CD8-positive, alpha-beta memory T cell (primary cell): ENCODE results near the gene ABI3BP. TPM values are rescaled to one million over a fixed set of nuclear protein-coding genes. Genes with fewer than 3 reads are reported as not detected.

ENCODE experiments used
- CTCF ChIA-PET: fragments of 350-600 bp; sonication (Branson Sonifier 250); formaldehyde crosslinking; loops from one replicate; lab custom pipeline; 2021; ENCODE audit warnings: antibody characterized with exemption; lab: Charles Lee
- POLR2A ChIA-PET: fragments of 350-600 bp; sonication (Branson Sonifier 250); formaldehyde crosslinking; loops from one replicate; lab custom pipeline; 2021; ENCODE audit warnings: antibody characterized with exemption; lab: Charles Lee
- DNase-seq, 5 donors: peaks; one replicate each; pipeline versions ENCODE4 v3.0.0 to v3.0.0-alpha.2; 2020 to 2022; ENCODE audit warnings: mixed read lengths in 1 of 5
- H3K27ac ChIP-seq: one replicate; pipeline ENCODE4 v1.7.0; 2013; ENCODE audit warnings: low read depth, mild to moderate bottlenecking, low read length, moderate library complexity
- H3K27me3 ChIP-seq: 2 replicates; pipeline ENCODE4 v1.7.0; 2013; ENCODE audit warnings: low read length, mild to moderate bottlenecking; ENCODE audit not compliant: insufficient read depth, poor library complexity, severe bottlenecking
- H3K36me3 ChIP-seq: 2 replicates; pipeline ENCODE4 v1.7.0; 2013; ENCODE audit warnings: mild to moderate bottlenecking, low read length, moderate library complexity; ENCODE audit not compliant: insufficient read depth
- H3K4me1 ChIP-seq: 2 replicates; pipeline ENCODE4 v1.7.0; 2013; ENCODE audit warnings: mild to moderate bottlenecking, low read length, moderate library complexity; ENCODE audit not compliant: insufficient read depth
- H3K4me3 ChIP-seq: 2 replicates; pipeline ENCODE4 v1.7.0; 2013; ENCODE audit warnings: mild to moderate bottlenecking, low read length
- H3K9me3 ChIP-seq: 2 replicates; pipeline ENCODE4 v1.7.0; 2013; ENCODE audit warnings: mild to moderate bottlenecking, low read length
- H3K27ac Mint-ChIP-seq, 8 donors: one replicate each; pipeline ENCODE4 v1.8.0; 2020 to 2021; ENCODE audit warnings: mixed read lengths in 8 of 8, mild to moderate bottlenecking in 6 of 8, inconsistent platforms in 3 of 8, moderate library complexity in 3 of 8
- H3K27me3 Mint-ChIP-seq, 2 donors: one replicate each; pipeline ENCODE4 v1.8.0; 2020 to 2021; ENCODE audit warnings: mixed read lengths in 2 of 2, mild to moderate bottlenecking in 1 of 2, moderate library complexity in 1 of 2
- H3K36me3 Mint-ChIP-seq, 3 donors: one replicate each; pipeline ENCODE4 v1.8.0; 2020 to 2021; ENCODE audit warnings: mixed read lengths in 3 of 3, inconsistent platforms in 1 of 3, mild to moderate bottlenecking in 1 of 3
- H3K4me1 Mint-ChIP-seq, 3 donors: one replicate each; pipeline ENCODE4 v1.8.0; 2020 to 2021; ENCODE audit warnings: mixed read lengths in 3 of 3, inconsistent platforms in 1 of 3, mild to moderate bottlenecking in 1 of 3
- H3K4me3 Mint-ChIP-seq, 7 donors: one replicate each; pipeline ENCODE4 v1.8.0; 2020 to 2021; ENCODE audit warnings: mixed read lengths in 7 of 7, mild to moderate bottlenecking in 6 of 7, moderate library complexity in 4 of 7, inconsistent platforms in 2 of 7
- H3K9me3 Mint-ChIP-seq, 5 donors: one replicate each; pipeline ENCODE4 v1.8.0; 2020 to 2022; ENCODE audit warnings: mixed read lengths in 5 of 5, mild to moderate bottlenecking in 3 of 5, moderate library complexity in 2 of 5, inconsistent platforms in 1 of 5
- polyA plus RNA-seq: library from polyadenylated mRNA; unstranded; fragments of 300-500 nt; fragmentation: Illumina TruSeq; gene quantifications from one replicate; pipeline ENCODE4 v1.2.3, GENCODE V29; 2021
- total RNA-seq, 2 experiments: library from RNA; stranded (reverse); gene quantifications; one replicate each; pipeline ENCODE4 v1.2.3, GENCODE V29; 2021

Gene ABI3BP
- total and polyA plus RNA-seq, 3 experiments from 2014 or later, result not detected

DNA sequence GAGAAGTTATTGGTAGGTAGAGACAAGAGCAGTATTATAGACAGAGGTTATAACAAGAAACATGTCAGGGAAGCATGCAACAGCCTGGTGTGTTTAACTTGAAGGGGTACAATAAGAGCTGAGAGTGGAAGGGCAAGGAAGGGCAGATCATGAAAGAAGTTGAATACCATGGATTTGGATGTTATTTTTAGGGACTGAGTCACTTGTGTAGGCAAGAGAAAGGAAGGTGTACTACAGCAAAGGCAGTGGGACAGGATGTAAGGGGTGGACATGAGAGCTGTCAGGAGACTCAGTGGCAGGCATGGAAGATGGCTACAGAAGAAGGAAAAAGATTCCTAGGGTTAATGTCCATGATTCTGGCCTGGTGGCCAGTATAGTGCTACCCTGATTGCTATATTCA, 217.6 kb downstream of the ABI3BP start:
- H3K4me1 ChIP-seq, result no peaks in the 10 kb centered on the region
- ChIA-PET CTCF (no interaction called here), POLR2A (no interaction called here)
- Mint-ChIP-seq H3K4me3 (no peak overlapping the region), H3K27me3 (peaks cover 0 to 2% of the 10 kb centered on the region in 2 donors), H3K36me3 (peaks cover 0 to 4% (median 0%) of the 10 kb centered on the region in 3 donors), H3K9me3 (peaks cover 0 to 3% (median 0%) of the 10 kb centered on the region in 5 donors), H3K4me1 (no peaks in the 10 kb centered on the region), H3K27ac (no peak overlapping the region)
- H3K4me3 ChIP-seq, result no peak overlapping the region
- DNase-seq, result no peak
- no peak overlapping the region for H3K27ac ChIP-seq
- H3K36me3 ChIP-seq, result no peaks in the 10 kb centered on the region
- H3K27me3 ChIP-seq, result no peaks in the 10 kb centered on the region
- H3K9me3 ChIP-seq, result no peaks in the 10 kb centered on the region

DNA sequence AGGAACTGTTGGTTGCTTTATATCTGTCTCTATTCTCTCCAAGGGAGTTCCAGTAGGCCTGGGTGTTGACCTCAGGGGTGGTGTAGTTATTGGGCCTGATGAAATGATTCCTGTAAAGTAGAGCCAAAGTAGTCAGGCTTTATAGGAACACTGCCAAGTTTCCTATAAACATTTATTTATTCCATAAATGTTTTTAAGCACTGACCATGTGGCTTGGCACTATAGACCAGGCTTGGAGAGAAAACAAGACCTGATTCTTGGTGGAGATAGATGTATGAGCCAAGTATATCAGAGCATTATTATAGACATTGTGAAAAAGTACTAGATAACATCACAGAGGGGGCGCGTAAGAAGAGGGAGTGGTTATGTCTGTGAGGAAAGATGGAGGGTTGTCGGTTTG, 218.0 kb downstream of the ABI3BP start:
- POLR2A ChIA-PET, result no interaction called here
- H3K27ac ChIP-seq, result no peak overlapping the region
- Mint-ChIP-seq H3K36me3 (peaks cover 0 to 5% (median 0%) of the 10 kb centered on the region in 3 donors), H3K9me3 (peaks cover 0 to 3% (median 0%) of the 10 kb centered on the region in 5 donors), H3K4me3 (no peak overlapping the region), H3K27ac (no peak overlapping the region), H3K27me3 (peaks cover 0 to 2% of the 10 kb centered on the region in 2 donors), H3K4me1 (no peaks in the 10 kb centered on the region)
- DNase-seq, result no peak
- H3K9me3 ChIP-seq, result no peaks in the 10 kb centered on the region
- no peaks in the 10 kb centered on the region for H3K4me1 ChIP-seq
- H3K27me3 ChIP-seq, result no peaks in the 10 kb centered on the region
- H3K4me3 ChIP-seq, result no peak overlapping the region
- CTCF ChIA-PET, result no interaction called here
- H3K36me3 ChIP-seq, result no peaks in the 10 kb centered on the region

DNA sequence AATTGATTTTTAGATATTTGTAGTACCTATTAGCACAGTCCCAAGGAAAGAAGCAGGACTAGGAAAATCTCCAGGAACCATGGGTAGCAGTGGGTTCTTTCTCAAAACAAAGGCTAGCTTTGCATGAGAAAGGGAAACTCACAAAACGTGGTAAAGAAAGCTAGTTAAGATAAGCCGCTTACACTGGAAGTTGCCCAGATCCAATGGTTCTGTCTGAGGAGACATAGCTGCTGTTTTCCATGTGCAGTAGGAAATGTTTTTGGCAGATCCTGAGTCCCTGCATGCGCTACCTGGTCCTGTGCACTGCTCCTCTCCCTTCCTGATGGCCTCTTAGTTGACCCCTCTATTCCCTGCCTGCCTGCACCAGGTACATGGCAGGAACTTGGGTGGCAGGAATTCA, 223.5 kb downstream of the ABI3BP start:
- no peaks in the 10 kb centered on the region for H3K4me1 Mint-ChIP-seq
- Histone ChIP-seq H3K4me1 (no peaks in the 10 kb centered on the region), H3K27ac (no peak overlapping the region), H3K36me3 (no peaks in the 10 kb centered on the region), H3K9me3 (no peaks in the 10 kb centered on the region), H3K4me3 (no peak overlapping the region), H3K27me3 (no peaks in the 10 kb centered on the region)
- H3K27ac Mint-ChIP-seq, result no peak overlapping the region
- H3K36me3 Mint-ChIP-seq, result peaks cover 0 to 9% (median 0%) of the 10 kb centered on the region in 3 donors
- peaks cover 0 to 3% of the 10 kb centered on the region in 2 donors for H3K27me3 Mint-ChIP-seq
- POLR2A ChIA-PET, result interaction anchor here (0.6 kb wide), 1 partner anchor 372 kb away, joined by 3 read pairs; no protein-coding TSS in a partner anchor
- H3K4me3 Mint-ChIP-seq, result no peak overlapping the region
- no peak for DNase-seq
- H3K9me3 Mint-ChIP-seq, result peaks cover 0 to 3% (median 0%) of the 10 kb centered on the region in 5 donors
- CTCF ChIA-PET, result no interaction called here

DNA sequence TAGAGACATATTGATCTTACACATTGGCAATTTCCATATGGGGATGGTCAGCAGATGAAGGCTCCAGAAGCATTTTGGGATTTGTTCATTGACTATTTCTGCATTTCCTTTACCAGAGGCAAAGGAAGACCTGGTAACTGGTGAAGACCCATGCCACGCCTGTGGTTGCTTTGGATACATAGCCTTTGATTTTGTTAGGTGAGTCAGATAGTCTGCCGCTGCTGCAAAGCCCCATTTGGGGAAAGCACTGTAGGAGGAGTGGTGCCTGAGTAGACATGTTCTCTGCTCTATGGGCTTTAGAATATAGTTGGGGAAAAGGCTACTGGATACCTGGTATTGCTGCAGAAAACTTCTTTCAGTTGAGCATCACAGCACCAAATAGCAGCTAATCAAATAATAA, 227.2 kb downstream of the ABI3BP start:
- POLR2A ChIA-PET, result no interaction called here
- DNase-seq, result no peak
- Histone ChIP-seq H3K9me3 (no peaks in the 10 kb centered on the region), H3K27ac (no peak overlapping the region), H3K36me3 (no peaks in the 10 kb centered on the region), H3K4me3 (no peak overlapping the region), H3K4me1 (no peaks in the 10 kb centered on the region), H3K27me3 (no peaks in the 10 kb centered on the region)
- peaks cover 0 to 5% (median 0%) of the 10 kb centered on the region in 3 donors for H3K36me3 Mint-ChIP-seq
- CTCF ChIA-PET, result no interaction called here
- peaks cover 0 to 3% of the 10 kb centered on the region in 2 donors for H3K27me3 Mint-ChIP-seq
- no peaks in the 10 kb centered on the region for H3K9me3 Mint-ChIP-seq
- no peak overlapping the region for H3K27ac Mint-ChIP-seq
- no peaks in the 10 kb centered on the region for H3K4me1 Mint-ChIP-seq
- no peak overlapping the region for H3K4me3 Mint-ChIP-seq

DNA sequence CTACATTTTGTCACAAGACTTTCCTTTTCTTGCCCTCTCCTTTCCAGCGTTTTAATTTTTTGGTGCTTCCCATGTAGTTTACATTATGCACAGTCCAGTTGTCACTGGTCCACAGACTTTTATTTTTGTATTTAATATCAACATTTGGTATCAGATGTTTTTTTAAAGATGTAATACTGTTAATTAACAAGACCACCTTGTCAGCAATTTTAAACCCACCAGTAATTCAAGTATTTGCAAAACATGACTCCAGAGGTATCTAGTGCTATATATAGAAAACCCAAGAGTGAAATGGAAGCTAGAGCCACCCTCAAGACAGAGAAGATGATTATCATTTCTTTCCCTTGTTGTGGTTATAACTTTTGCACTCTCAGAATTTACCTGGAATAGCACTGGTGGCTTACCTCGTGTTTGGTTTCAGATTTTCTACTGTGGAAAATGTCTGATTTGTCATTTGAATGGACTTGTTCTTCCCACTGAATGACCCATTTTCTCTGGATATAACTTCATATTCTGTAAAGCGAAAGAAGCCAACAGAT, 227.7 kb downstream of the ABI3BP start:
- Histone ChIP-seq H3K4me3 (no peak overlapping the region), H3K4me1 (no peaks in the 10 kb centered on the region), H3K27ac (no peak overlapping the region), H3K36me3 (no peaks in the 10 kb centered on the region), H3K9me3 (no peaks in the 10 kb centered on the region), H3K27me3 (no peaks in the 10 kb centered on the region)
- H3K4me3 Mint-ChIP-seq, result no peak overlapping the region
- CTCF ChIA-PET, result no interaction called here
- POLR2A ChIA-PET, result no interaction called here
- no peaks in the 10 kb centered on the region for H3K4me1 Mint-ChIP-seq
- no peak overlapping the region for H3K27ac Mint-ChIP-seq
- H3K9me3 Mint-ChIP-seq, result no peaks in the 10 kb centered on the region
- DNase-seq, result no peak
- H3K36me3 Mint-ChIP-seq, result peaks cover 0 to 5% (median 0%) of the 10 kb centered on the region in 3 donors
- H3K27me3 Mint-ChIP-seq, result peaks cover 0 to 3% of the 10 kb centered on the region in 2 donors

DNA sequence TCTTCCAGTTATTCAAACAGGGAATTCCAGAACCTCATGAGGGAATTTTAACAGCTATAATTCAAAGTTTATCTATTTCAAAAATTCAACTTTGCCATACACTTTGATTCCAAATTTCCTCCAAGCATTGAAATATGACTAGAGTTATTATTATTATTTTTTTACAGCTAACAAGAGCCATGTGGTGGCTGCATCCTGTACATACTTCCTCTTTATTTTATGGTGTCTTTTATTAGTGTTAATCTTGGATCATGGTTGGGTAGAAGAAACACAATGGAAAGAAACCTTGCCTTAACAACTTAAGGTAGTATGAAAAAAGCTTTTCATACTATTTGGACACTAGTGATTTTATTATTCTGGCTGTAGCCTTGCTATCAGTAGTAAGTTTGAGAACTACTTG, 231.3 kb downstream of the ABI3BP start:
- H3K27ac Mint-ChIP-seq, result no peak overlapping the region
- DNase-seq, result no peak
- no peaks in the 10 kb centered on the region for H3K27me3 Mint-ChIP-seq
- Histone ChIP-seq H3K36me3 (no peaks in the 10 kb centered on the region), H3K4me1 (no peaks in the 10 kb centered on the region), H3K9me3 (no peaks in the 10 kb centered on the region), H3K27me3 (no peaks in the 10 kb centered on the region), H3K4me3 (no peak overlapping the region), H3K27ac (no peak overlapping the region)
- POLR2A ChIA-PET, result no interaction called here
- CTCF ChIA-PET, result no interaction called here
- no peak overlapping the region for H3K4me3 Mint-ChIP-seq
- peaks cover 0 to 1% (median 0%) of the 10 kb centered on the region in 3 donors for H3K36me3 Mint-ChIP-seq
- H3K4me1 Mint-ChIP-seq, result peaks cover 4 to 9% (median 8%) of the 10 kb centered on the region in 3 donors
- no peaks in the 10 kb centered on the region for H3K9me3 Mint-ChIP-seq

DNA sequence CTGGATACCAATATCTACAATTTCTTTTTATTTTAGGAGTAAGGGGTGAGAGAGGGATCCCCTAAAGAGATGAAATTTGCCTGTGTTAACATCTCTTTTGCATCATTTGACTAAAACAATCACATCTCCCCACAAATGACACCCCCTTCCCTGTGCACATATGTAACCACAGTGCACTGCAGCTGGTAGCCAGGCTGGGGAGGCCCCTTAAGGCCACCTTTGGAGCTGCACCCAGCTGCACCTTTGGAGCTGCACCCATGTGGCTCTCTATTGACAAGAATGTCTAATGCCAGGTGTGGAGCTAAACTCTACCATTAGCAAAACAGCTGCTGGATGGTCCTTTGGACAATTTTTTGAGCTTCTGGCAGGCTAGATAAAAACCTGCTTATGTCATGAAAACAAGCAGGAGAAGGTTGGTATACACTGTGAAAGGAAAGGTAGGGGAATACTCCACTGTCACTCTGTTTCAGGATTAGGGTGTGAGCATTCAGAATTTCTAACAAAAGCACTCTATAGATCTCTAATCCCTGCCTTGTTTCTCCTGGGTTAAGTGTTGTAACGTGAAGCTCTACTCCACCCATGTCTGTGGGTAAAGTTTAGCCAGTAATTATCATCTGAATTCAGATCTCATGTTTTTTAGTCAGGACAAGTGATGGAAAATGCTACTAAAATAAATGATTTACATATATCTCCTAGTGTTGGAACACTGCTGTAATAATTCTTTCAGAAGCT, 231.8 kb downstream of the ABI3BP start:
- Mint-ChIP-seq H3K36me3 (peaks cover 0 to 1% (median 0%) of the 10 kb centered on the region in 3 donors), H3K9me3 (no peaks in the 10 kb centered on the region)

DNA sequence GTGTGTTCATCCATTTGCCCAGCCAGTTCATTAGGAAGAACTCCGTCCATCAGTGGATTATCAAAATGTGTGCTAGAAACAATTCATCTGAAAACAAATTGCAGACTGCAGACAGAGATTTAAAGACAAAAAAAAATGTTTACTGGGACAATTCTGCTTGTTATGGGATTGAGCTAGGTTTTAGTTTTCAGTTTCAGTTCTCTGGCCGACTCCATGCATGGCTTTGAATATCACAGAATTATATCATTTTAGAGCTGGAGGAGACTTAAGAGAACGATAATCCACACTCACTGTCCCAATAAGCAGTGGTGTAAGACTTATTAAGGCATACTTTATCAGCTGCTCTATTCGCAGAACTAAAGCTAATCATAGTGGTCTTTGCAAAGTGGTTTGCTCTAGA, 232.8 kb downstream of the ABI3BP start:
- H3K27me3 Mint-ChIP-seq, result no peaks in the 10 kb centered on the region
- no peak for DNase-seq
- H3K4me3 Mint-ChIP-seq, result no peak overlapping the region
- H3K36me3 Mint-ChIP-seq, result peaks cover 0 to 1% (median 0%) of the 10 kb centered on the region in 3 donors
- no peaks in the 10 kb centered on the region for H3K9me3 Mint-ChIP-seq
- ChIA-PET CTCF (no interaction called here), POLR2A (no interaction called here)
- no peaks in the 10 kb centered on the region for H3K4me1 ChIP-seq
- no peaks in the 10 kb centered on the region for H3K36me3 ChIP-seq
- H3K27me3 ChIP-seq, result no peaks in the 10 kb centered on the region
- peaks cover 4 to 9% (median 8%) of the 10 kb centered on the region in 3 donors for H3K4me1 Mint-ChIP-seq
- no peak overlapping the region for H3K27ac ChIP-seq
- H3K27ac Mint-ChIP-seq, result no peak overlapping the region
- H3K4me3 ChIP-seq, result no peak overlapping the region
- no peaks in the 10 kb centered on the region for H3K9me3 ChIP-seq

More for the DNA sequence above, 231.8 kb downstream of the ABI3BP start:
- H3K4me1 Mint-ChIP-seq, result peaks cover 4 to 9% (median 8%) of the 10 kb centered on the region in 3 donors
- no peaks in the 10 kb centered on the region for H3K4me1 ChIP-seq
- no peak overlapping the region for H3K27ac ChIP-seq
- ChIA-PET POLR2A (no interaction called here), CTCF (no interaction called here)
- no peak overlapping the region for H3K27ac Mint-ChIP-seq
- H3K4me3 Mint-ChIP-seq, result no peak overlapping the region
- H3K4me3 ChIP-seq, result no peak overlapping the region
- no peaks in the 10 kb centered on the region for H3K36me3 ChIP-seq
- peak in 1 of 5 donors; percentile 3 for DNase-seq
- no peaks in the 10 kb centered on the region for H3K9me3 ChIP-seq
- no peaks in the 10 kb centered on the region for H3K27me3 Mint-ChIP-seq
- H3K27me3 ChIP-seq, result no peaks in the 10 kb centered on the region
